Mammary epithelial cell (primary cell): ENCODE results near the gene LY86.

Experiments used
- EZH2 ChIP-seq: IDR thresholded peaks from 2 replicates; pipeline ENCODE4 v1.6.1; 2012; ENCODE audit warnings: low read length, inconsistent platforms, borderline replicate concordance
- TF ChIP-seq, protein P1 (sequence below), 2 donors: IDR thresholded peaks in 1 of 2; conservative IDR thresholded peaks in 1 of 2; 2 replicates each; pipeline ENCODE4 v1.5.1; 2011 to 2012; ENCODE audit warnings: inconsistent platforms in 2 of 2, low read length in 2 of 2, mild to moderate bottlenecking in 2 of 2, control low read depth in 1 of 2, low read depth in 1 of 2; ENCODE audit not compliant: insufficient read depth in 1 of 2; ENCODE audit errors: extremely low read depth in 1 of 2

DNA sequence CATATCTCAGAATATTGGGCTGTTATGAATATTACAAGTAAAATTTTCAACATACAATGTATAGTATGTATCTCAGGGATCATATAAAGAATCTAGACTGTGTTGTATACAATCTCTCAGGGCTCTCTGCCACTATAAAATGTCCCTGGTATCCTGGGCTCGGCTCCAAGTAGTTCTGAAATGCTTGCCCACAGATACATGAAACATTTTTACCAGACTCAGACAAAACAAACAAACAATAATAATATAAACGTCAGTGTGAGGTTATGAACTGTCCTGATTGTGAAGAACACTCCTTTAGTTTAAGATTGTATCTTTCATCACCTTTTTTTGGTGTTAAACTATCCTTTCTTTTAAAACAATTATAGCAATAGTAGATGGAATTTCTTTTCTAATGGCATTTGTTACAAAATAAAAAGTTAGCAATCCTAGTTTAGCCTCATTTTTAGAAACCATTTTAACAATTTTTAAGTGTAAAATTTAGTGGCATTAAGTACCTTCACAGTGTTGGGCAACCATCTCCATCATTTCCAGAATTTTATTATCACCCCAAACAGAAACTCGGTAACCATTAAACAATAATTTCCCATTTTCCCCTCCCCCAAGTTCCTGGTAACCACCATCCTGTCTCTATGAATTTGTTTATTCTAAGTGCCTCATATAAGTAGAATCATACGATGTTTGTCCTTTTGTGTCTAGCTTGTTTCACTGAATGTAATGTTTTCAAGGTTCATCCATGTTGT, 17.4 kb upstream of the LY86 start:
- TF ChIP-seq, protein P1, sequence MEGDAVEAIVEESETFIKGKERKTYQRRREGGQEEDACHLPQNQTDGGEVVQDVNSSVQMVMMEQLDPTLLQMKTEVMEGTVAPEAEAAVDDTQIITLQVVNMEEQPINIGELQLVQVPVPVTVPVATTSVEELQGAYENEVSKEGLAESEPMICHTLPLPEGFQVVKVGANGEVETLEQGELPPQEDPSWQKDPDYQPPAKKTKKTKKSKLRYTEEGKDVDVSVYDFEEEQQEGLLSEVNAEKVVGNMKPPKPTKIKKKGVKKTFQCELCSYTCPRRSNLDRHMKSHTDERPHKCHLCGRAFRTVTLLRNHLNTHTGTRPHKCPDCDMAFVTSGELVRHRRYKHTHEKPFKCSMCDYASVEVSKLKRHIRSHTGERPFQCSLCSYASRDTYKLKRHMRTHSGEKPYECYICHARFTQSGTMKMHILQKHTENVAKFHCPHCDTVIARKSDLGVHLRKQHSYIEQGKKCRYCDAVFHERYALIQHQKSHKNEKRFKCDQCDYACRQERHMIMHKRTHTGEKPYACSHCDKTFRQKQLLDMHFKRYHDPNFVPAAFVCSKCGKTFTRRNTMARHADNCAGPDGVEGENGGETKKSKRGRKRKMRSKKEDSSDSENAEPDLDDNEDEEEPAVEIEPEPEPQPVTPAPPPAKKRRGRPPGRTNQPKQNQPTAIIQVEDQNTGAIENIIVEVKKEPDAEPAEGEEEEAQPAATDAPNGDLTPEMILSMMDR (conservative IDR thresholded peaks at IDR 0.05 in 1 of 2, IDR thresholded peaks at IDR 0.05 in 1 of 2; ENCODE audit: extremely low read depth in 1 of 2, insufficient read depth in 1 of 2, low read depth in 1 of 2, low read length in 2 of 2): no peak
- TF ChIP-seq EZH2: no peak
